WTC11 (cell line): ENCODE measurements around the gene CFHR1. TPM values are rescaled to one million over a fixed set of nuclear protein-coding genes. Genes with fewer than 3 reads are reported as not detected.

Experiments used
- ATAC-seq: fragments of 200-7000 bp; cut with Tn5 transposase; 2 replicates; pipeline ENCODE4 v1.10.0; 2021; ENCODE audit warnings: mild to moderate bottlenecking, moderate library complexity
- CTCF ChIA-PET: fragments of 300-600 bp; sonication (Branson Sonifier 250); formaldehyde crosslinking; loops from one replicate; lab custom pipeline; 2021; ENCODE audit warnings: antibody characterized with exemption; lab: Charles Lee
- POLR2A ChIA-PET: fragments of 350-600 bp; sonication (Branson Sonifier 250); formaldehyde crosslinking; loops from one replicate; lab custom pipeline; 2021; ENCODE audit warnings: antibody characterized with exemption; lab: Charles Lee
- DNase-seq: peaks from one replicate; pipeline ENCODE4 v3.0.0; 2021; ENCODE audit warnings: low spot score
- H3K27ac Mint-ChIP-seq: 2 replicates; pipeline ENCODE4 v1.8.0; 2021; ENCODE audit warnings: mixed read lengths
- H3K27me3 Mint-ChIP-seq: 2 replicates; pipeline ENCODE4 v1.8.0; 2021; ENCODE audit warnings: low read depth, mild to moderate bottlenecking, moderate library complexity, mixed read lengths
- H3K36me3 Mint-ChIP-seq: 2 replicates; pipeline ENCODE4 v1.8.0; 2021; ENCODE audit warnings: mixed read lengths
- H3K4me1 Mint-ChIP-seq: 2 replicates; pipeline ENCODE4 v1.8.0; 2022; ENCODE audit warnings: mixed read lengths
- H3K4me3 Mint-ChIP-seq: 2 replicates; pipeline ENCODE4 v1.8.0; 2021; ENCODE audit warnings: mild to moderate bottlenecking, moderate library complexity, mixed read lengths
- H3K9me3 Mint-ChIP-seq: 2 replicates; pipeline ENCODE4 v1.8.0; 2021; ENCODE audit warnings: mixed read lengths
- EMX1 ChIP-seq: fragments of 250-450 bp; sonication (Bioruptor Pico); IDR thresholded peaks from 2 replicates; pipeline ENCODE4 v1.8.0; 2021; ENCODE audit warnings: mild to moderate bottlenecking
- FOXJ3 ChIP-seq: sonication (generic); formaldehyde crosslinking; IDR thresholded peaks from 2 replicates; pipeline ENCODE4 v1.9.0; 2021; ENCODE audit warnings: missing genetic modification reagents, mild to moderate bottlenecking, borderline replicate concordance
- FOXK1 ChIP-seq: sonication (generic); formaldehyde crosslinking; IDR thresholded peaks from 2 replicates; pipeline ENCODE4 v1.8.0; 2022; ENCODE audit warnings: mild to moderate bottlenecking, moderate library complexity, missing genetic modification reagents
- FOXP1 ChIP-seq: sonication (generic); formaldehyde crosslinking; IDR thresholded peaks from 2 replicates; pipeline ENCODE4 v1.8.0; 2022; ENCODE audit warnings: missing genetic modification reagents, mild to moderate bottlenecking, moderate library complexity, borderline replicate concordance
- GABPB1 ChIP-seq: sonication (generic); formaldehyde crosslinking; IDR thresholded peaks from 2 replicates; pipeline ENCODE4 v1.8.1; 2023; ENCODE audit warnings: mild to moderate bottlenecking, missing genetic modification reagents
- IRF2 ChIP-seq: sonication (generic); formaldehyde crosslinking; IDR thresholded peaks from 2 replicates; pipeline ENCODE4 v1.8.0; 2022; ENCODE audit warnings: low read depth, missing genetic modification reagents, borderline replicate concordance
- NFATC4 ChIP-seq: fragments of 250-450 bp; sonication (Bioruptor Pico); IDR thresholded peaks from 2 replicates; pipeline ENCODE4 v1.9.0; 2021; ENCODE audit warnings: mild to moderate bottlenecking
- NFYB ChIP-seq: sonication (generic); formaldehyde crosslinking; conservative IDR thresholded peaks from 2 replicates; pipeline ENCODE4 v1.8.0; 2022; ENCODE audit warnings: low read depth, missing genetic modification reagents
- NR2C2 ChIP-seq: sonication (generic); formaldehyde crosslinking; IDR thresholded peaks from 2 replicates; pipeline ENCODE4 v1.8.0; 2022; ENCODE audit warnings: mild to moderate bottlenecking, missing genetic modification reagents
- NR3C1 ChIP-seq: sonication (generic); formaldehyde crosslinking; conservative IDR thresholded peaks from 2 replicates; pipeline ENCODE4 v1.8.1; 2023; ENCODE audit warnings: low read depth, mild to moderate bottlenecking, missing genetic modification reagents
- OVOL2 ChIP-seq: fragments of 250-450 bp; sonication (Bioruptor Pico); IDR thresholded peaks from 2 replicates; pipeline ENCODE4 v1.9.0; 2021; ENCODE audit warnings: mild to moderate bottlenecking, borderline replicate concordance
- PRRX2 ChIP-seq: fragments of 250-450 bp; sonication (Bioruptor Pico); IDR thresholded peaks from 2 replicates; pipeline ENCODE4 v1.8.0; 2021; ENCODE audit warnings: mild to moderate bottlenecking
- SMAD4 ChIP-seq: sonication (generic); formaldehyde crosslinking; IDR thresholded peaks from 2 replicates; pipeline ENCODE4 v1.8.0; 2022; ENCODE audit warnings: mild to moderate bottlenecking, missing genetic modification reagents
- TP53 ChIP-seq: sonication (generic); formaldehyde crosslinking; IDR thresholded peaks from 2 replicates; pipeline ENCODE4 v1.8.1; 2023; ENCODE audit warnings: mild to moderate bottlenecking, missing genetic modification reagents
- ZBTB21 ChIP-seq: sonication (generic); formaldehyde crosslinking; IDR thresholded peaks from 2 replicates; pipeline ENCODE4 v1.8.1; 2023; ENCODE audit warnings: mild to moderate bottlenecking, missing genetic modification reagents, borderline replicate concordance
- ZNF138 ChIP-seq: sonication (generic); formaldehyde crosslinking; conservative IDR thresholded peaks from 2 replicates; pipeline ENCODE4 v1.8.1; 2022; ENCODE audit warnings: mild to moderate bottlenecking, moderate library complexity, missing genetic modification reagents
- ZNF232 ChIP-seq: sonication (generic); formaldehyde crosslinking; IDR thresholded peaks from 2 replicates; pipeline ENCODE4 v1.8.0; 2022; ENCODE audit warnings: mild to moderate bottlenecking, missing genetic modification reagents
- ZNF396 ChIP-seq: fragments of 250-450 bp; sonication (Bioruptor Pico); IDR thresholded peaks from 2 replicates; pipeline ENCODE4 v1.8.0; 2021; ENCODE audit warnings: mild to moderate bottlenecking, moderate library complexity, borderline replicate concordance
- ZNF423 ChIP-seq: fragments of 250-450 bp; sonication (Bioruptor Pico); IDR thresholded peaks from 2 replicates; pipeline ENCODE4 v2.1.2; 2022; ENCODE audit warnings: mild to moderate bottlenecking, moderate library complexity
- ZNF671 ChIP-seq: fragments of 250-450 bp; sonication (Bioruptor Pico); IDR thresholded peaks from 2 replicates; pipeline ENCODE4 v1.8.0; 2021; ENCODE audit warnings: mild to moderate bottlenecking
- total RNA-seq: library from RNA; stranded (reverse); gene quantifications from 3 replicates; pipeline ENCODE4 v1.2.3, GENCODE V29; 2021
- TF ChIP-seq, protein P1 (sequence below): sonication (generic); formaldehyde crosslinking; IDR thresholded peaks from 2 replicates; pipeline ENCODE4 v1.8.1; 2023; ENCODE audit warnings: mild to moderate bottlenecking, missing genetic modification reagents
- TF ChIP-seq, protein P2 (sequence below): fragments of 250-450 bp; sonication (Bioruptor Pico); conservative IDR thresholded peaks from 2 replicates; pipeline ENCODE4 v1.9.0; 2021; ENCODE audit warnings: mild to moderate bottlenecking
- TF ChIP-seq, protein P3 (sequence below): sonication (generic); formaldehyde crosslinking; IDR thresholded peaks from 2 replicates; pipeline ENCODE4 v1.8.0; 2022; ENCODE audit warnings: mild to moderate bottlenecking, missing genetic modification reagents
- TF ChIP-seq, protein P4 (sequence below): sonication (generic); formaldehyde crosslinking; IDR thresholded peaks from 2 replicates; pipeline ENCODE4 v1.8.0; 2023; ENCODE audit warnings: missing genetic modification reagents, mild to moderate bottlenecking, borderline replicate concordance
- TF ChIP-seq, protein P5 (sequence below): sonication (generic); formaldehyde crosslinking; IDR thresholded peaks from 2 replicates; pipeline ENCODE4 v1.8.1; 2022; ENCODE audit warnings: low read depth, missing genetic modification reagents, borderline replicate concordance
- TF ChIP-seq, protein P6 (sequence below): sonication (generic); formaldehyde crosslinking; IDR thresholded peaks from 2 replicates; pipeline ENCODE4 v1.8.0; 2022; ENCODE audit warnings: mild to moderate bottlenecking, missing genetic modification reagents
- TF ChIP-seq, protein P7 (sequence below): sonication (generic); formaldehyde crosslinking; IDR thresholded peaks from 2 replicates; pipeline ENCODE4 v1.8.1; 2023; ENCODE audit warnings: mild to moderate bottlenecking, missing genetic modification reagents, moderate library complexity

Gene CFHR1
- total RNA-seq, 1 experiment from 2014 or later, result 0.20 TPM

DNA sequence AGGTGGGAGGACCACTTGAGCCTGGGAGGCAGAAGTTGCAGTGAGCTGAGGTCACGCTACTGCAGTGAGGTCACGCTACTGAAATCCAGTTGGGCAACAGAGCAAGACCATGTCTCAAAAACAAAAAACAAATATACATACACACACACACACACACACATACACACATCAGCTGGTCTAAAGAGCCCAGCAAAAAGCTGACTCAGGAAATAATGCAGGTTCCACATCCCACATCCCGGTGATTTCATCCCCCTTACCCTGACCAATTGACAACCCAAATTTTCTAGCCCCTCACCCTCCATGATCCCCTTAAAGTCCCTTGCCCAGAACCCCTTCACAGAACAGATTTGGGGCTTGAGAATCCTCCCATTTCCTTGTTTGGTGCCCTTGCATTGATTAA, 56.4 kb downstream of the CFHR1 start:
- H3K9me3 Mint-ChIP-seq, result no peaks in the 10 kb centered on the region
- H3K4me3 Mint-ChIP-seq, result no peak overlapping the region
- TF ChIP-seq NR3C1 (CRISPR knock-in tag), result no peak
- TF ChIP-seq ZNF232 (CRISPR knock-in tag), result no peak
- TF ChIP-seq ZBTB21 (CRISPR knock-in tag), result no peak
- no peak for TF ChIP-seq EMX1 (CRISPR knock-in tag)
- TF ChIP-seq SMAD4 (CRISPR knock-in tag), result no peak
- no peak for TF ChIP-seq TP53
- TF ChIP-seq GABPB1, result no peak
- TF ChIP-seq ZNF671 (CRISPR knock-in tag), result no peak
- TF ChIP-seq IRF2 (CRISPR knock-in tag), result no peak
- TF ChIP-seq, protein P1, sequence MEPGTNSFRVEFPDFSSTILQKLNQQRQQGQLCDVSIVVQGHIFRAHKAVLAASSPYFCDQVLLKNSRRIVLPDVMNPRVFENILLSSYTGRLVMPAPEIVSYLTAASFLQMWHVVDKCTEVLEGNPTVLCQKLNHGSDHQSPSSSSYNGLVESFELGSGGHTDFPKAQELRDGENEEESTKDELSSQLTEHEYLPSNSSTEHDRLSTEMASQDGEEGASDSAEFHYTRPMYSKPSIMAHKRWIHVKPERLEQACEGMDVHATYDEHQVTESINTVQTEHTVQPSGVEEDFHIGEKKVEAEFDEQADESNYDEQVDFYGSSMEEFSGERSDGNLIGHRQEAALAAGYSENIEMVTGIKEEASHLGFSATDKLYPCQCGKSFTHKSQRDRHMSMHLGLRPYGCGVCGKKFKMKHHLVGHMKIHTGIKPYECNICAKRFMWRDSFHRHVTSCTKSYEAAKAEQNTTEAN, result no peak
- no peak for TF ChIP-seq ZNF396 (CRISPR knock-in tag)
- no peak for TF ChIP-seq NFYB (CRISPR knock-in tag)
- TF ChIP-seq, protein P2, sequence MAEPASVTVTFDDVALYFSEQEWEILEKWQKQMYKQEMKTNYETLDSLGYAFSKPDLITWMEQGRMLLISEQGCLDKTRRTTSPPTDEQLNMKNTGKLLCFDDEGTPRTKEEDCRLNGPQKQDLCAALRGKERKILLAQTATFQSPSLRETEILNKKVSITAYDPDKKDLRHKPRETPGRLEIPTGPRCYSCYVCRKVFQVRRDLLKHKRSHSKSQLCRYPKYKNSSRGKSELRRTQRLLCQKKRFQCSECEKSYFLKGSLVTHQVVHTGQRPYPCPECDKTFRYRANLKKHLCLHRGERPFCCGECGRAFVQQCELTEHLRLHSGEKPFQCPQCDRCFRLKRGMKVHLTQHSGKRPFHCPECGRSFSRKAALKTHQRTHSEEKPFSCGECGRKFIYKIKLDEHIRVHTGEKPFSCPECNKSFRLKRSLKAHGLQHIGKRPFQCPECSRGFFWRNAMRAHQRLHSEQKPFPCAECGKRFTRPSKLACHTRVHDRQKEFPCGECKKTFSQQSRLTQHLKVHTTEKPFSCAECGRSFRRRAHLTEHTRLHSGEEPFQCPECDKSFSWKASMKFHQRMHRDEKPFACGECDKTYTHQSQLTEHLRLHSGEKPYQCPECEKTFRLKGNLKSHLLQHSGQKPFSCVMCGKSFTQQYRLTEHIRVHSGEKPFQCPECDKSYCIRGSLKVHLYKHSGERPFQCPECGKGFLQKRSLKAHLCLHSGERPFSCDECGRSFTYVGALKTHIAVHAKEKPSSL, result no peak
- TF ChIP-seq, protein P3, sequence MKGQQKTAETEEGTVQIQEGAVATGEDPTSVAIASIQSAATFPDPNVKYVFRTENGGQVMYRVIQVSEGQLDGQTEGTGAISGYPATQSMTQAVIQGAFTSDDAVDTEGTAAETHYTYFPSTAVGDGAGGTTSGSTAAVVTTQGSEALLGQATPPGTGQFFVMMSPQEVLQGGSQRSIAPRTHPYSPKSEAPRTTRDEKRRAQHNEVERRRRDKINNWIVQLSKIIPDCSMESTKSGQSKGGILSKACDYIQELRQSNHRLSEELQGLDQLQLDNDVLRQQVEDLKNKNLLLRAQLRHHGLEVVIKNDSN (CRISPR knock-in tag), result no peak
- TF ChIP-seq ZNF423 (CRISPR knock-in tag), result no peak
- no peak for TF ChIP-seq NR2C2 (CRISPR knock-in tag)
- ChIA-PET CTCF (interaction anchor here (1.4 kb wide), 1 partner anchor 141 kb away, joined by 3 read pairs; no protein-coding TSS in a partner anchor), POLR2A (no interaction called here)
- peaks cover 3% of the 10 kb centered on the region; the same call in 1 of the 2 replicates for H3K4me1 Mint-ChIP-seq
- peaks cover 20% of the 10 kb centered on the region for H3K27me3 Mint-ChIP-seq
- no peak overlapping the region for H3K27ac Mint-ChIP-seq
- no peaks in the 10 kb centered on the region for H3K36me3 Mint-ChIP-seq
- DNase-seq, result no peak
- no peak for ATAC-seq

DNA sequence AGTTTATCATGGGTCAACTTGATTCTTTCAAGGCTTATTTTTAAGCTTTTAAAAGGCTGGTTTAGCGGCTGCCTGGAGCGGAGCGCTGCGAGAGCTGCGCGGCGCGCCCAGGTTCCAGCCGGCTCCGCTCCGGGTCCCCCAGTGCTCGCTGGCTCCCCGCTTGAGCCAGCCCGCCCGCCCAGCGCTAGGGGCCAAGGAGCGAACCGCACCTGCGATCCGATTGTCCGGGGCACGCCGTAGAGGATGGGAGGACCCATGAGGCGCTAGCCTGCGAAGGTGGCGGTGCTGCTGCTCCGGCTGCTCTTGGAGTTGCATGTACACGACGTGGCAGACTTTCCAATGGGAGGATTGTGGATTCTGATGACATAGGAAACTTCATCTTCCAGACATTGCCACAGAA, 58.4 kb downstream of the CFHR1 start:
- peak; percentile 100 for ATAC-seq
- H3K4me1 Mint-ChIP-seq, result peaks cover 3% of the 10 kb centered on the region; the same call in 1 of the 2 replicates
- H3K36me3 Mint-ChIP-seq, result no peaks in the 10 kb centered on the region
- H3K27ac Mint-ChIP-seq, result no peak overlapping the region
- H3K27me3 Mint-ChIP-seq, result peaks cover 20% of the 10 kb centered on the region
- CTCF ChIA-PET, result interaction anchor here (1.4 kb wide), 1 partner anchor 154 kb away, joined by 8 read pairs; no protein-coding TSS in a partner anchor
- POLR2A ChIA-PET, result interaction anchor here (0.6 to 1.1 kb wide), 2 partner anchors 10 to 57 kb away, joined by 3 to 4 read pairs; partner anchors contain the start of gene CFHR4
- peak overlapping the region; percentile 53 for H3K4me3 Mint-ChIP-seq
- H3K9me3 Mint-ChIP-seq, result peaks cover 14% of the 10 kb centered on the region
- DNase-seq, result peak; percentile 83
- TF ChIP-seq, protein P4, sequence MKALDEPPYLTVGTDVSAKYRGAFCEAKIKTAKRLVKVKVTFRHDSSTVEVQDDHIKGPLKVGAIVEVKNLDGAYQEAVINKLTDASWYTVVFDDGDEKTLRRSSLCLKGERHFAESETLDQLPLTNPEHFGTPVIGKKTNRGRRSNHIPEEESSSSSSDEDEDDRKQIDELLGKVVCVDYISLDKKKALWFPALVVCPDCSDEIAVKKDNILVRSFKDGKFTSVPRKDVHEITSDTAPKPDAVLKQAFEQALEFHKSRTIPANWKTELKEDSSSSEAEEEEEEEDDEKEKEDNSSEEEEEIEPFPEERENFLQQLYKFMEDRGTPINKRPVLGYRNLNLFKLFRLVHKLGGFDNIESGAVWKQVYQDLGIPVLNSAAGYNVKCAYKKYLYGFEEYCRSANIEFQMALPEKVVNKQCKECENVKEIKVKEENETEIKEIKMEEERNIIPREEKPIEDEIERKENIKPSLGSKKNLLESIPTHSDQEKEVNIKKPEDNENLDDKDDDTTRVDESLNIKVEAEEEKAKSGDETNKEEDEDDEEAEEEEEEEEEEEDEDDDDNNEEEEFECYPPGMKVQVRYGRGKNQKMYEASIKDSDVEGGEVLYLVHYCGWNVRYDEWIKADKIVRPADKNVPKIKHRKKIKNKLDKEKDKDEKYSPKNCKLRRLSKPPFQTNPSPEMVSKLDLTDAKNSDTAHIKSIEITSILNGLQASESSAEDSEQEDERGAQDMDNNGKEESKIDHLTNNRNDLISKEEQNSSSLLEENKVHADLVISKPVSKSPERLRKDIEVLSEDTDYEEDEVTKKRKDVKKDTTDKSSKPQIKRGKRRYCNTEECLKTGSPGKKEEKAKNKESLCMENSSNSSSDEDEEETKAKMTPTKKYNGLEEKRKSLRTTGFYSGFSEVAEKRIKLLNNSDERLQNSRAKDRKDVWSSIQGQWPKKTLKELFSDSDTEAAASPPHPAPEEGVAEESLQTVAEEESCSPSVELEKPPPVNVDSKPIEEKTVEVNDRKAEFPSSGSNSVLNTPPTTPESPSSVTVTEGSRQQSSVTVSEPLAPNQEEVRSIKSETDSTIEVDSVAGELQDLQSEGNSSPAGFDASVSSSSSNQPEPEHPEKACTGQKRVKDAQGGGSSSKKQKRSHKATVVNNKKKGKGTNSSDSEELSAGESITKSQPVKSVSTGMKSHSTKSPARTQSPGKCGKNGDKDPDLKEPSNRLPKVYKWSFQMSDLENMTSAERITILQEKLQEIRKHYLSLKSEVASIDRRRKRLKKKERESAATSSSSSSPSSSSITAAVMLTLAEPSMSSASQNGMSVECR, result no peak
- no peak for TF ChIP-seq OVOL2
- no peak for TF ChIP-seq ZNF138 (CRISPR knock-in tag)
- TF ChIP-seq FOXP1 (CRISPR knock-in tag), result 0 out of 2 replicates have a peak, but pooled peaks have one; percentile 34
- TF ChIP-seq FOXK1, result no peak
- peak; percentile 65; the same call in 1 of the 2 replicates for TF ChIP-seq PRRX2 (CRISPR knock-in tag)
- no peak for TF ChIP-seq NFATC4
- TF ChIP-seq, protein P5, sequence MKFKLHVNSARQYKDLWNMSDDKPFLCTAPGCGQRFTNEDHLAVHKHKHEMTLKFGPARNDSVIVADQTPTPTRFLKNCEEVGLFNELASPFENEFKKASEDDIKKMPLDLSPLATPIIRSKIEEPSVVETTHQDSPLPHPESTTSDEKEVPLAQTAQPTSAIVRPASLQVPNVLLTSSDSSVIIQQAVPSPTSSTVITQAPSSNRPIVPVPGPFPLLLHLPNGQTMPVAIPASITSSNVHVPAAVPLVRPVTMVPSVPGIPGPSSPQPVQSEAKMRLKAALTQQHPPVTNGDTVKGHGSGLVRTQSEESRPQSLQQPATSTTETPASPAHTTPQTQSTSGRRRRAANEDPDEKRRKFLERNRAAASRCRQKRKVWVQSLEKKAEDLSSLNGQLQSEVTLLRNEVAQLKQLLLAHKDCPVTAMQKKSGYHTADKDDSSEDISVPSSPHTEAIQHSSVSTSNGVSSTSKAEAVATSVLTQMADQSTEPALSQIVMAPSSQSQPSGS (CRISPR knock-in tag), result no peak
- TF ChIP-seq, protein P6, sequence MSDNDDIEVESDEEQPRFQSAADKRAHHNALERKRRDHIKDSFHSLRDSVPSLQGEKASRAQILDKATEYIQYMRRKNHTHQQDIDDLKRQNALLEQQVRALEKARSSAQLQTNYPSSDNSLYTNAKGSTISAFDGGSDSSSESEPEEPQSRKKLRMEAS (CRISPR knock-in tag), result peak; percentile 66; the same call in 1 of the 2 replicates
- no peak for TF ChIP-seq FOXJ3 (CRISPR knock-in tag)
- TF ChIP-seq, protein P7, sequence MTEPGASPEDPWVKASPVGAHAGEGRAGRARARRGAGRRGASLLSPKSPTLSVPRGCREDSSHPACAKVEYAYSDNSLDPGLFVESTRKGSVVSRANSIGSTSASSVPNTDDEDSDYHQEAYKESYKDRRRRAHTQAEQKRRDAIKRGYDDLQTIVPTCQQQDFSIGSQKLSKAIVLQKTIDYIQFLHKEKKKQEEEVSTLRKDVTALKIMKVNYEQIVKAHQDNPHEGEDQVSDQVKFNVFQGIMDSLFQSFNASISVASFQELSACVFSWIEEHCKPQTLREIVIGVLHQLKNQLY (CRISPR knock-in tag), result no peak
